Tibial artery (tissue), 4 donors: Measurements from ENCODE around the gene TBC1D7.

Experiments used
- DNase-seq, 2 donors: peaks; one replicate each; pipeline ENCODE4 v3.0.0-alpha.2; 2019
- H3K27ac ChIP-seq, 2 donors: fragments of 200-600 bp; sonication (generic) in 1 of 2; 1 replicate in 1 of 2; 2 replicates in 1 of 2; pipeline ENCODE4 v1.5.1; 2018 to 2019; ENCODE audit warnings: mild to moderate bottlenecking in 1 of 2
- H3K27me3 ChIP-seq, 2 donors: fragments of 200-600 bp; sonication (generic) in 1 of 2; one replicate each; pipeline versions ENCODE4 v1.5.1 to v1.6.0; 2016 to 2019
- H3K36me3 ChIP-seq, 3 donors: fragments of 200-600 bp; sonication (generic) in 2 of 3; one replicate each; pipeline ENCODE4 v1.5.1; 2016 to 2019; ENCODE audit warnings: mild to moderate bottlenecking in 2 of 3
- H3K4me1 ChIP-seq, 4 donors: fragments of 200-600 bp; sonication (generic) in 2 of 4; 1 replicate in 3 of 4; 2 replicates in 1 of 4; pipeline ENCODE4 v1.5.1; 2016 to 2019
- H3K4me3 ChIP-seq, 2 donors: fragments of 200-600 bp; sonication (generic) in 1 of 2; 1 replicate in 1 of 2; 2 replicates in 1 of 2; pipeline ENCODE4 v1.5.1; 2018 to 2019; ENCODE audit warnings: mild to moderate bottlenecking in 2 of 2
- H3K9me3 ChIP-seq, 3 donors: fragments of 200-600 bp; sonication (generic) in 1 of 3; one replicate each; pipeline ENCODE4 v1.5.1; 2016 to 2019
- intact Hi-C: fragments of 100-400 bp; cut with DNase I; formaldehyde crosslinking; loops from one replicate; pipeline ENCODE4 v1.15.0; 2023; ENCODE audit warnings: low total_unique reads
- TF ChIP-seq, protein P1 (sequence below), 2 experiments: fragments of 200-600 bp in 1 of 2; fragments of 450-650 bp in 1 of 2; IDR thresholded peaks; one replicate each; pipeline ENCODE4 v1.5.1; 2017 to 2019; ENCODE audit warnings: antibody characterized with exemption in 2 of 2, mild to moderate bottlenecking in 1 of 2, moderate library complexity in 1 of 2

TBC1D7 gene

GRCh38 chr6:13368731-13369115 lies 40.4 kb upstream of the TBC1D7 start:
- Histone ChIP-seq H3K27ac (no peak overlapping the region), H3K9me3 (no peaks in the 10 kb centered on the region)
- TF ChIP-seq, protein P1, sequence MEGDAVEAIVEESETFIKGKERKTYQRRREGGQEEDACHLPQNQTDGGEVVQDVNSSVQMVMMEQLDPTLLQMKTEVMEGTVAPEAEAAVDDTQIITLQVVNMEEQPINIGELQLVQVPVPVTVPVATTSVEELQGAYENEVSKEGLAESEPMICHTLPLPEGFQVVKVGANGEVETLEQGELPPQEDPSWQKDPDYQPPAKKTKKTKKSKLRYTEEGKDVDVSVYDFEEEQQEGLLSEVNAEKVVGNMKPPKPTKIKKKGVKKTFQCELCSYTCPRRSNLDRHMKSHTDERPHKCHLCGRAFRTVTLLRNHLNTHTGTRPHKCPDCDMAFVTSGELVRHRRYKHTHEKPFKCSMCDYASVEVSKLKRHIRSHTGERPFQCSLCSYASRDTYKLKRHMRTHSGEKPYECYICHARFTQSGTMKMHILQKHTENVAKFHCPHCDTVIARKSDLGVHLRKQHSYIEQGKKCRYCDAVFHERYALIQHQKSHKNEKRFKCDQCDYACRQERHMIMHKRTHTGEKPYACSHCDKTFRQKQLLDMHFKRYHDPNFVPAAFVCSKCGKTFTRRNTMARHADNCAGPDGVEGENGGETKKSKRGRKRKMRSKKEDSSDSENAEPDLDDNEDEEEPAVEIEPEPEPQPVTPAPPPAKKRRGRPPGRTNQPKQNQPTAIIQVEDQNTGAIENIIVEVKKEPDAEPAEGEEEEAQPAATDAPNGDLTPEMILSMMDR (IDR thresholded peaks at IDR 0.05): no peak

GRCh38 chr6:13368079-13368730 lies 39.9 kb upstream of the TBC1D7 start:
- Histone ChIP-seq H3K36me3 (peaks cover 13 to 17% (median 15%) of the 10 kb centered on the region in 3 donors), H3K9me3 (no peaks in the 10 kb centered on the region), H3K27ac (peak overlapping the region; percentile 31 to 41), H3K27me3 (no peaks in the 10 kb centered on the region), H3K4me3 (no peak overlapping the region), H3K4me1 (peaks cover 0 to 61% (median 34%) of the 10 kb centered on the region in 4 donors)
- no peak for DNase-seq
- TF ChIP-seq, protein P1 (IDR thresholded peaks at IDR 0.05): no peak
- intact Hi-C loops: no loop called here

More at GRCh38 chr6:13368731-13369115, 40.4 kb upstream of the TBC1D7 start:
- intact Hi-C loops: no loop called here
- no peak for DNase-seq
- peaks cover 13 to 17% (median 15%) of the 10 kb centered on the region in 3 donors for H3K36me3 ChIP-seq
- peaks cover 0 to 64% (median 36%) of the 10 kb centered on the region in 4 donors for H3K4me1 ChIP-seq
- no peaks in the 10 kb centered on the region for H3K27me3 ChIP-seq
- H3K4me3 ChIP-seq: no peak overlapping the region

GRCh38 chr6:13367396-13367795 lies 39.1 kb upstream of the TBC1D7 start:
- H3K4me3 ChIP-seq: no peak overlapping the region
- H3K4me1 ChIP-seq: peaks cover 0 to 53% (median 27%) of the 10 kb centered on the region in 4 donors
- DNase-seq: no peak
- H3K27ac ChIP-seq: peak overlapping the region; percentile 31 to 41
- intact Hi-C loops: no loop called here
- peaks cover 13 to 17% (median 15%) of the 10 kb centered on the region in 3 donors for H3K36me3 ChIP-seq
- TF ChIP-seq, protein P1 (IDR thresholded peaks at IDR 0.05): no peak
- H3K27me3 ChIP-seq: no peaks in the 10 kb centered on the region
- H3K9me3 ChIP-seq: no peaks in the 10 kb centered on the region

DNA sequence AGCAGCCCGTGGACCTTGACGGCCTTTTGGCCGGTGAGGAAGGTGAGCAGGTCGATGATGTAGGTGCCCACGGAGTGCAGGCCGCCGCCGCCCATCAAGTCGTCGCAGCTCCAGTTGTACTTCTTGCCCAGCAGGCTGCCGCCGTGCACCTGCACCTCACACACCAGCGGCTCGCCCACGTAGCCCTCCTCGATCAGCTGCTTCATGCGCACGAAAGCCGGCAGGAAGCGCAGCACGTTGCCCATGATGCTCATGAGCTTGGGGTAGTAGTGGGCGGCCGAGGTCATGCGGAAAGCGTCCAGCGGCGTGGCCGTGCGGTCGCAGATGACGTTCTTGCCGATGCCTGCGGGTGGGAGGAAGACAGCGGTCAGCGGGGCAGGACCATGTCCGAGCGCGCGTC lies 37.0 kb upstream of the TBC1D7 start:
- H3K9me3 ChIP-seq: no peaks in the 10 kb centered on the region
- no peak overlapping the region for H3K27ac ChIP-seq
- intact Hi-C loops: no loop called here
- H3K4me3 ChIP-seq: no peak overlapping the region
- H3K4me1 ChIP-seq: peaks cover 0 to 37% (median 14%) of the 10 kb centered on the region in 4 donors
- TF ChIP-seq, protein P1 (IDR thresholded peaks at IDR 0.05): no peak
- no peak for DNase-seq
- no peaks in the 10 kb centered on the region for H3K27me3 ChIP-seq
- H3K36me3 ChIP-seq: peaks cover 13 to 17% (median 15%) of the 10 kb centered on the region in 3 donors

DNA sequence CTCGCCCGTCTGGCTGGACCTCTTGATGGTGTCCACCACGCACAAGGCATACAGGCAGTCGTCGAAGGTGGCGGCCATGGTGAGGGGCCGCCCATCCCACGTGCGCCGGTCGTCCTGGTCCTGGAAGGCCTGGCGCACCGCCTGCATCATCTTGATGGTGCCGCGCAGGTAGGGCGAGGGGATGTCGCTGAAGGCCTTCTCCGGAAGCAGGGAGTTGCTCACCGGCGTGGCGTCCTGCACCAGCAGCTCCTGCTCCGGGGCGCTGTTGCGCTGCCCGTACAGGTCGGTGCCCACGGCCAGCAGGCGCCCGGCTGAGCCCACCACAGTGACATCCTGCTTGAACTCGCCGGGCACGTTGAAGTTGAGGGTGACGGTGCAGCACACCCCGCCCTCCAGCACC lies 36.5 kb upstream of the TBC1D7 start:
- TF ChIP-seq, protein P1 (IDR thresholded peaks at IDR 0.05): no peak
- intact Hi-C loops: no loop called here

More for the DNA sequence above, 36.5 kb upstream of the TBC1D7 start:
- Histone ChIP-seq H3K27me3 (no peaks in the 10 kb centered on the region), H3K9me3 (no peaks in the 10 kb centered on the region), H3K27ac (no peak overlapping the region), H3K4me3 (no peak overlapping the region), H3K4me1 (peaks cover 0 to 32% (median 14%) of the 10 kb centered on the region in 4 donors), H3K36me3 (peaks cover 13 to 17% (median 15%) of the 10 kb centered on the region in 3 donors)
- DNase-seq: no peak
